HG03039 (cell line): ENCODE results near the gene FAM171A1.
A peak's percentile ranks its signal among the peaks of the same experiment; 100 is the strongest.
"Not testable (repeated sequence)": the region's sequence is repeated elsewhere in the genome, so short reads cannot be mapped to it uniquely, and the experiment has no call there.

Source experiments
- ATAC-seq: cut with Tn5 transposase; IDR thresholded peaks from one replicate; pipeline ENCODE4 v1.9.1; 2021; ENCODE audit warnings: mild to moderate bottlenecking, moderate library complexity; ENCODE audit not compliant: unreplicated experiment

The FAM171A1 gene

GRCh38 chr10:15220445-15220844 lies 150.6 kb downstream of the FAM171A1 start:
- ATAC-seq = no peak

- no peak for ATAC-seq
Observed at GRCh38 chr10:15216700-15217099, 154.4 kb downstream of the FAM171A1 start.

- no peak for ATAC-seq
Observed at GRCh38 chr10:15214237-15214636, 156.9 kb downstream of the FAM171A1 start.

- ATAC-seq = no peak
Observed at GRCh38 chr10:15213461-15213861, 157.6 kb downstream of the FAM171A1 start.

GRCh38 chr10:15211464-15211979 lies 159.6 kb downstream of the FAM171A1 start:
- no peak for ATAC-seq

- no peak for ATAC-seq
Observed at GRCh38 chr10:15210521-15210920, 160.6 kb downstream of the FAM171A1 start.

GRCh38 chr10:15209827-15210509 lies 161.1 kb downstream of the FAM171A1 start:
- ATAC-seq = peak; percentile 58

GRCh38 chr10:15208221-15208620 lies 162.9 kb downstream of the FAM171A1 start:
- ATAC-seq = no peak

GRCh38 chr10:15207410-15207809 lies 163.7 kb downstream of the FAM171A1 start:
- ATAC-seq = not testable (repeated sequence)

DNA sequence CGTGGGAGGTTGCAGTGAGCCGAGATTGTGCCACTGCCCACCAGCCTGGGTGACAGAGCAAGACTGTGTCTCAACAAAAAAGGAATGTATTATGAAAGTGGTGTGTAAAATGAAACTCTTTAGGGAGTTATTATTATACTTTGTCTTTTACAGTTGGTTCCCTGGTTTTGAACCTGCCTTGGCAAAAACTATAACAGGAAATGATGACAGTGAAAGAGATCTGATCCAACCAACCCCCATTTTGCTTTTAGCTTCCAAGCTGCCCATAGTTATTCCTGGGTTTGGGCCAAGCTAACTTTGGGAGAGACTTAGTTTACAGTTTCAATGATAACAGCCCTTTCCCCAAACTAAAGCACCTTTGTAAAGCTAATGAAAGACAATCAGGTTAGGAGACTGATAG lies 168.4 kb downstream of the FAM171A1 start:
- no peak for ATAC-seq

DNA sequence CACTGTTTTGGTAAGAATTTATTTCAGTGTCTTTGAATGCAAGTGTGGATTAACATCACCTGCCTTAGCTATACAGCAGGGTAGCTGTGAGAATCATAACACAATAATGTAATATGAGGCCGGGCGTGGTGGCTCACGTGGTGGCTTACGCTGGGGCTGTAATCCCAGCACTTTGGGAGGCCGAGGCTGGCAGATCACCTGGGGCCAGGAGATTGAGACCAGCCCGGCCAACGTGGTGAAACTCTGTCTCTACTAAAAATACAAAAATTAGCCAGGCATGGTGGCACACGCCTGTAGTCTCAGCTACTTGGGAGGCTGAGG lies 168.8 kb downstream of the FAM171A1 start:
- not testable (repeated sequence) for ATAC-seq

- no peak for ATAC-seq
Observed at GRCh38 chr10:15201589-15202300, 169.3 kb downstream of the FAM171A1 start.

GRCh38 chr10:15200626-15201025 lies 170.5 kb downstream of the FAM171A1 start:
- ATAC-seq = no peak

DNA sequence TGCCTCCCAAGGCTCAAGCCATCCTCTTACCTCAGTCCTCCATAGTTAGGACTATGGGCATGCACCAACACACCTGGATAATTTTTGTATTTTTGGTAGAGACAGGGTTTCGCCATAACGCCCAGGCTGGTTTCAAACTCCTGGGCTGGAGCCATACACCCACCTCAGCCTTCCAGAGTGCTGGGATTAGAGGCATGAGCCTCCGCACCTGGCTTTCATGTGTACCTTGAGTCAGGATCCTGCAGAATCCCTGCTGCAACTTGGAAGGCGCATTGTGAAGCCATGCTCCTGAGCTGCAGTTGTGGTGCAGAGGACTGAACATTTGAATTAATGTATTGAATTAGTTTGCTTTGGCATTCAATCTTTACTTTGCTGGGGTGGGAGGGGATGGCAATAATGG lies 173.2 kb downstream of the FAM171A1 start:
- ATAC-seq = no peak

DNA sequence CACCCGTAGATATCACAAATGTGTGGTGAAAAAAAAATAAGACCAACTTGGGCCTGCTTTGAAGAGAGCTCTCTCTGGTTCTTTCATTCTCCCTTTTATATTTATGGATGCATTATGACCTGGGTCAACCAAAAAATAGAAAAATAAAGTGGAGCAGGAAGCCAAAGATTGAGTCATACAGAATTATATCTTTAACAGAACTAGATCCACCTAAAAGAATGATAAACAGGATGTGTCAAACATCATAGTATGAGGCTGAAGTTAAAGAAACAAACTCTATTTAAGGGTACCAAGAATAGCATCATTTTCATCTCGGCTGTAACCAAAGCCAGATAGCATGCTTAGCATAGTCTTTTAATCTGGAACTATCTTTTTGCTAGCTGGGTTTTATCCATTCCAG lies 173.8 kb downstream of the FAM171A1 start:
- ATAC-seq = no peak

GRCh38 chr10:15196021-15196834 lies 174.9 kb downstream of the FAM171A1 start:
- ATAC-seq = no peak

- ATAC-seq = no peak
Observed at GRCh38 chr10:15189133-15189885, 181.8 kb downstream of the FAM171A1 start.

GRCh38 chr10:15188603-15189002 lies 182.5 kb downstream of the FAM171A1 start:
- ATAC-seq = no peak

- ATAC-seq = no peak
Observed at GRCh38 chr10:15183689-15184481, 187.2 kb downstream of the FAM171A1 start.
